ENCODE measurements around the gene TMEM182. TPM values are rescaled to one million over a fixed set of nuclear protein-coding genes. Genes with fewer than 3 reads are reported as not detected.

TMEM182 gene
- total and polyA plus RNA-seq, 4 donors, result 1.1 to 7.6 (median 2.6) TPM

- Histone ChIP-seq H3K9me3 (ENCODE audit: control insufficient read depth in 4 of 4, insufficient read depth in 3 of 4, low read length in 3 of 4) (no peaks in the 10 kb centered on the region), H3K4me3 (no peak overlapping the region), H3K36me3 (ENCODE audit: control insufficient read depth in 4 of 4, insufficient read depth in 4 of 4, low read length in 4 of 4) (no peaks in the 10 kb centered on the region), H3K27ac (ENCODE audit: low read depth in 1 of 2, low read length in 1 of 2) (peak overlapping the region in 1 of 2 donors; percentile 79), H3K9ac (ENCODE audit: insufficient read depth in 1 of 2, low read length in 2 of 2) (no peak overlapping the region), H3K27me3 (ENCODE audit: control insufficient read depth in 3 of 3, insufficient read depth in 3 of 3, low read length in 2 of 3) (no peaks in the 10 kb centered on the region), H3K4me1 (ENCODE audit: control insufficient read depth in 5 of 5, insufficient read depth in 5 of 5, low read length in 5 of 5) (peaks cover 0 to 29% (median 8%) of the 10 kb centered on the region in 5 donors)
- WGBS, 2 donors, result 89% methylated on average over 3 of the region's 3 CpGs
- no peak for TF ChIP-seq CTCF (IDR thresholded peaks at IDR 0.05; ENCODE audit: control extremely low read depth, extremely low read depth)
- DNase-seq, result no peak
- ATAC-seq (ENCODE audit: insufficient read depth, low FRiP score), result no peak
Measured at GRCh38 chr2:102790091-102790455, 28.2 kb downstream of the TMEM182 start.

- Histone ChIP-seq H3K9ac (ENCODE audit: insufficient read depth in 1 of 2, low read length in 2 of 2) (no peak overlapping the region), H3K4me1 (ENCODE audit: control insufficient read depth in 5 of 5, insufficient read depth in 5 of 5, low read length in 5 of 5) (peaks cover 0 to 22% (median 8%) of the 10 kb centered on the region in 5 donors), H3K27me3 (ENCODE audit: control insufficient read depth in 3 of 3, insufficient read depth in 3 of 3, low read length in 2 of 3) (no peaks in the 10 kb centered on the region), H3K36me3 (ENCODE audit: control insufficient read depth in 4 of 4, insufficient read depth in 4 of 4, low read length in 4 of 4) (peaks cover 0 to under 1% (median 0%) of the 10 kb centered on the region in 4 donors), H3K27ac (ENCODE audit: low read depth in 1 of 2, low read length in 1 of 2) (peak overlapping the region in 1 of 2 donors; percentile 42), H3K4me3 (no peak overlapping the region), H3K9me3 (ENCODE audit: control insufficient read depth in 4 of 4, insufficient read depth in 3 of 4, low read length in 3 of 4) (no peaks in the 10 kb centered on the region)
- WGBS, 2 donors, result 64 to 75% methylated on average over 8 of the region's 8 CpGs
- TF ChIP-seq CTCF (IDR thresholded peaks at IDR 0.05; ENCODE audit: control extremely low read depth, extremely low read depth), result no peak
- ATAC-seq (ENCODE audit: insufficient read depth, low FRiP score) (no peak), DNase-seq (peak in 2 of 3 donors; percentile 18 to 41)
Measured at GRCh38 chr2:102792568-102793208, 30.9 kb downstream of the TMEM182 start.

DNA sequence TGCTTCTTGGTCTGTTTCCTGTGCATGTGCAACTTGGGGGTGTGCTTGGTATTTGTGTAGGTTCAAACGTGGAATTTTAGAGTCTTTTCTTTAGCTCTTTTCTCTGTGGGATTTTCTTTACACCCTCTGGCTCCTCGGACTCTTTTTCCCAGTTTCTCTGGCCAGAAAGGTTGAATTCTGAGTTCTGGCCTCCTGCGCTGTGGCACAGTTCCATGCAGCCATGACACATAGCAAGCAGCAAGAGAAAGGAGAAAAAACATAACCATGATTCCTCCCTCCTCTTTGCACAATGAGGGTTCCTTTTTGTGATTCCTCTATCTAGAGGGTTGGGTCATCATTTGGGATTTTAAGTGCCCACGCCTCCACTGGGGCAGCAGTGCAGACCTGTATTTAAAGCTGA, 33.8 kb downstream of the TMEM182 start:
- 88% methylated on average over 4 of the region's 4 CpGs for WGBS, 2 donors
- peak overlapping the region in 1 of 2 donors; percentile 66 for H3K27ac ChIP-seq (ENCODE audit: low read depth in 1 of 2, low read length in 1 of 2)
- no peak for DNase-seq
- H3K4me1 ChIP-seq (ENCODE audit: control insufficient read depth in 5 of 5, insufficient read depth in 5 of 5, low read length in 5 of 5), result no peaks in the 10 kb centered on the region
- ATAC-seq (ENCODE audit: insufficient read depth, low FRiP score), result no peak
- H3K9me3 ChIP-seq (ENCODE audit: control insufficient read depth in 4 of 4, insufficient read depth in 3 of 4, low read length in 3 of 4), result peaks cover 0 to 5% (median 2%) of the 10 kb centered on the region in 4 donors
- H3K36me3 ChIP-seq (ENCODE audit: control insufficient read depth in 4 of 4, insufficient read depth in 4 of 4, low read length in 4 of 4), result peaks cover 0 to 9% (median 1%) of the 10 kb centered on the region in 4 donors
- H3K27me3 ChIP-seq (ENCODE audit: control insufficient read depth in 3 of 3, insufficient read depth in 3 of 3, low read length in 2 of 3), result no peaks in the 10 kb centered on the region
- no peak for TF ChIP-seq CTCF (IDR thresholded peaks at IDR 0.05; ENCODE audit: control extremely low read depth, extremely low read depth)
- H3K9ac ChIP-seq (ENCODE audit: insufficient read depth in 1 of 2, low read length in 2 of 2), result no peak overlapping the region
- H3K4me3 ChIP-seq, result no peak overlapping the region

All from lung (tissue), 12 donors.